IPS DF 4.7 (cell line): ENCODE results near the gene ATP5PB.
A peak's percentile ranks its signal among the peaks of the same experiment; 100 is the strongest.

Source experiments
- DNase-seq: peaks from one replicate; pipeline ENCODE4 v3.0.0-alpha.2; 2013; ENCODE audit warnings: low spot score; ENCODE audit errors: extremely low read depth

The ATP5PB gene

DNA sequence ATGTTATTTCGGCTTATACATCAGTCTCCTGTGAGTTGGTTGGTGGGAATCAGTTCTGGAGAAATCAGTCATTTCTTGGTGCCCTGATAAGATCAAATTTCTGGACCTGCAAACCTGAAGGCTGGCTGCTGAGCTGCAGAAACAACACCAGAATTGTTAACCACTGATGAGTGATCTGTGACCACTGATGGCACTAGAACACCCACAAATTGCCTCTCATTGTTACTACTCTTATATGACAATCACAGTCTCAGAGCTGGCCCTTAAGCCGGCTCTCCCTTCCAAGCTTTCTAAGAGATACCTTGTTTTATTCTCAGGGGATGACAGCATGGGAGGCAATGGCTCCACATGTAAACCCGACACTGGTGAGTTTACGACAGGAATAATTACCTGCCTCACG is 26.4 kb downstream of the ATP5PB start:
- DNase-seq = no peak

DNA sequence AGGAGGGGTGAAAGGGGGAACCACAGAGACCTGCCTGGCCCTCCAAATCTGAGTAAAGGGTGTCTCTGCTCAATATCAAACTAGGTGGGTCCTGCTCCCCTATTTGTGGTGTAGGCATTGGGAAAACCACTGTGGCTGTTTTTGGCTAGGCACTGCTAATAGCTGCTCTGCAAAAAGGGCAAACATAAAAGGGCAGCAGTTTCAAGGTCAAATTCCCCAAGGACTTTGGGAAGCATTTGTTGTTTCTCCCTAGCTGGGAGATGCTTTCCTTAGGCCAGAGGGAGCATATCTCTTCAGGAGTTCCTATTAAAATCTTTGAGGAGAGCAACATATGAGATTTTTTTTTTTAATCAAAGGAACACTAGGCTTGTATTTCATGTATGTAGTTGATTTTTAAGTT is 26.9 kb downstream of the ATP5PB start:
- DNase-seq = no peak

DNA sequence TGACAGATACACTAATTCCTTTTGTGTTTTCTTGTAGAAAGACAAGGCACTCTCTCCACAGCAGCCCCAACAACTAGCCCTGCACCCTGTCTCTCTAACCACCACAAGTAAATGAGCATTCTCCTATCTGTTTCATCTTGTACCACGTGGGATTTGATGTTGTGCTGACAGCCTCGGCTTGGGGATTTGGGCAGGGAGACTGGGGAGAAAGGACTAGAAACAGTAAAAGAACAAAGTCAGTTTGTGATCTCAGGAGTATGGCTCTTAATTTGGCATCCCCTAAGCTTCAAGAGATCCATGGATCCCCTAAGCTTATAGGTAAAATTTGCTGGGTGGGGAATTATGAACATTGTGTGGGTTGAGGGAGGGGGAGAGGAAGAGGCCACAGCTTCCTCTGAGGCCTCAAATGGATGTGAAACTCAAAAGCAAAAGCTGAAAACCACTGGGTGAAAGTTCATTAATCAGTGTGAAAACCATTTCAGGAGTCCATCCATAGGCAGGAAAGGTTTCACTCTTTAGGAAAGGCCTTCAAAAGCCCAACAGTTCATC is 27.6 kb downstream of the ATP5PB start:
- DNase-seq = no peak

DNA sequence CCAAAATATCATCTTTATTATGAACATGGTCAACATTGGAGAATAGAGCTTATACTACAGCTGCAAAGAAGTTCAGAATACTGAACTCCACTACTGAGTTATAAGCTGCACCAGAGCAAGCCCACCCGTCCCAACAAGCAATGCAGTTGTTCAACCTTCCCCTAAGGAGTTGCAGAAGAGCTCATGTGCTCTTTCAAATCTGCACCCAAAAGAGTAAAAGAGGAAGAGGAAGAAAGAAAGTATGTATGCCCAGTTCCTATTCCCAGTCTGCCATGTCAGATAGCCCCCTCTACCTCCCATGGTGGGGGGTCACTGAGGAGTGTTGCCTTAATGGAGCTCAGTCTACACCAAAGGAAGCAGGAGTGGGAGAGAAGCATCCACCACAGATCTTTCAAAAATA is 31.4 kb downstream of the ATP5PB start:
- DNase-seq = no peak

DNA sequence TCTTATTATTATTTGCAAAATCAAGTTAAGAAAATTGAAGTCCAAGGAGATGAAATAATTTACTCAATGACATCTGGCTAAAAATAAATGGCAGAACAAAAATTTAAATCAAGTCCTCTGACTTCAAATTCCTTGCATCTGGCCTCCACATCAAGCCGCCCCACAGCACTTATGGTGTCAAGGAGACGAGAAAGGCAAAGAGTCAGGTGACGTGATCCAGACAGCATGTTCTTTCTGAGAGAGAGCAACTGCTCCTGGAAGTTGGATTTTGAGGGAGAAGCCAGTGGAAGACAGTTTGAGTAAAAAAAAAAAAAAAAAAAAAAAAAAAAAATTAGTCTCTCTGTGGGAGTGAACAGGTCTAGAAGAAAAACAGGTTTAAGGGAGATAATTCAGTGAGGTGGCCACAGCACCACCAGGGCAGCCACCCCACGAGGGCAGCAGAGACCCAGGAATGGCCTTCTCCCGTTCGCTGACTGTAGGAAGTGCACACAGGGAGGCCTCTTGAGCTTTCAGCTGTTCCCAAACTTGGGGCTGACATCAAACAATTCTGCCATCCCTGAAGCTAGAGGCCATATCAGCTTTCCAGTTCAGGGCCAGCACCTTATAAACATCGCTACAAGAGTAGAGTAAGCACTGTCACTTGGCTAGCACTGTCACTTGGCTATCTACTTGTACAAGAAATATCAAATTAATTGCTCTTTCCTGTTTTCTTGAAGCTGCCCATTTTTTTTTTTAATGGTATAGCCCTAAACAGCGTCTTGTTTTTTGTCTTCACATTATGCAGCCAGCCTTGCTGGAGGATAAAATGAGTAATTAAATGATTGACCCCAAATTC is 32.3 kb downstream of the ATP5PB start:
- DNase-seq = peak; percentile 46

DNA sequence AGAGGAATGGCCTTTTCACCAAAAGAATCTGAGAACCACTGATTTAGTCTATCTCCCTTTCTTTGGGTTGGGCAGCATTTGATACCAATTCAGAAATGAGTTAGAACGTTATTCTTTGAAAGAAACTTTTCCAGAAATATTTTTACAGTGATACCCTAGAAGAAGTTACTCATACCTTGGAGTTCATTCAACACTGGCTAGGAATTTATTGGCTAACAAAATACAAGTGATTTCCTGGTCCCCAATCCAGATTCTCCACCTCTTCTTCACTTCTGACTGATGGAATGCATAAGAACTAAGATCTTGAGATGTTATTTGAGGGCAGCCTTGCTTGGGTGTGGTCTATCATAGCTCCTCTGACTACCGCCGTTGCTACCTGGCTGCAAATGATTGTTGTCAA is 33.9 kb downstream of the ATP5PB start:
- no peak for DNase-seq

DNA sequence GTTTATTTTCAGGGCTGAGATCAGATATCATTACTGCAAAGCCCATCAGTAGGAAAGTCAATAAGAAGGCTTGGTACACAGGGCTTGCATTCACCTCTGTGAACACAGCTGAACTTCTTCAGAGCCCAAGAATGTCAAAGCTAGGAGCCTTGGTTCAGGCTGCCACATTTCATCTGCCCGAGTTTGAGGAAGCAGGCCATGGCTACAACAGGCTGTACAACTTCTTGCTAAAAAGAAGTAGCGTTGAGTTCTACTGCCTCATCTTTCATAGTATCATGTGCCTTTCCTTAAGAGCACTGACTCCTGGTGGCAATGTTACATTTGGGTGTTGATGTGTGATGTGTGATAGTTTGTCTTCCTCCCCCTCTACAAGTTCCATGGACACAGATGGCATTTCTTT is 34.6 kb downstream of the ATP5PB start:
- DNase-seq = no peak

DNA sequence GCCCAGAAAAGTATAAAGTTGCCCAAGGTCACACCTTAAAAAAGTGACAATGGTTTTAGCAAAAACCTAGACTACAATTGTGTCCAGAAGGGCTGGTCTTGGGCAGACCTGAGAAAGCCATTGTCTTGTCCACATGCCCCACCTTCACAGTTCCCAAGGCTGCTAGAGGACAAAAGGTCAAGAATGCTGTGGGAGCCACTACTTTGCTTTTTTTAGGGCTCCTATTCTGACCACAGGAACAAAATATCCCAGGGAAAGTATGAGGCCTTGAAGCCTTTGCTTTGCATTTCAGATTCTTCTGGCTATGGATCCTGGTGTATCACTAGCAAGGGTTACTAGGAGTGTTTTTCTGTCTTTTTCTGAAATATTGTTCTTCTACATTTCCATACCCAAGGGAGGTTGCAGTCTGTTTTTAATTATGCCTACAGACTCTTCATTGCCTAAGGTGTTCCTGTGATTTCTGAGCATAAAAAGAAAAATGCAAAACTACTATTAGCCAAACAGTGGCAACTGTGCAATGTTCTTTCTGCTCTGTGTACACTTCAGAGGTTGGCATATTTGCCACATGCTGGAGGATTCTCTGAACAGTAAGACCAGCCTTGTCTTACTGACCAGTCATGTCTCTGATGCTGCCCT is 35.2 kb downstream of the ATP5PB start:
- DNase-seq = no peak

DNA sequence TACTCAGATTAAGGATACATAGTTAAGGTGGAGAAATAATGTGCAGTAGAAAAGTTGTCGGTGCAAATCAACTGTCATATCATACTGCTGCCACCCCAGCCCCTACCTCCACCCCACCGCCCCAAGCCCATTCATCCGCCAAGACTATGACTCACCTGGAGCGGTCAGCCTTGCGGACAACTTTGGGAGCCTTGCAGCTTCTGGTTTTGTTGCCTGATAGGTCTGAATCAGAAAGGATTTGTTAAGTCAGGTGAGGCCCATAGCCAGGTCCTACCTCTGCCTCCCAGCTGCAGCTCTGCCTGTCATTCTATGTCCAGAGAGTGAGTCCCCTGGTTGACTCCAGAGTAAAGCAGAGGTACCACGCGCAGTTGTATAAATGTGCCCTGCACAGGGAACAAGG is 37.2 kb downstream of the ATP5PB start:
- no peak for DNase-seq

DNA sequence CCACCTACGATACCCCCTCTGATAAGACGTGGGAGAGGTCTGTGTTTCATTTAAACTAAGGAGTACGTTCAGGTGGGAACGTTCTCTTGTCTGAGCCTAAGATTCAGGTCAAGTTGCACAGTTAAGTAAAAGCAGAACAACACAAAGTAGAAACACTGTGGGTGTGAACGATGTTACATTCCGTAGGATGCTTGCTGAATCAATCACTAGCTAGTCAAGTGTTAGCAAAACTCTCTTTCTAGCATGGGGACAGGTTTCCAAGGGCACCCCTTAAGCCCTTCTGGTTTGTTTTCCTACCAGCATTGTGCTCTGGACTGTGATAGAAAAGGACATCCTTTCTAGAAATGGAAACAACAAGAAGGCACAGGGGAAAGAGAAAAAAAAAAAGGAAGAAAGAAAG is 37.9 kb downstream of the ATP5PB start:
- no peak for DNase-seq

DNA sequence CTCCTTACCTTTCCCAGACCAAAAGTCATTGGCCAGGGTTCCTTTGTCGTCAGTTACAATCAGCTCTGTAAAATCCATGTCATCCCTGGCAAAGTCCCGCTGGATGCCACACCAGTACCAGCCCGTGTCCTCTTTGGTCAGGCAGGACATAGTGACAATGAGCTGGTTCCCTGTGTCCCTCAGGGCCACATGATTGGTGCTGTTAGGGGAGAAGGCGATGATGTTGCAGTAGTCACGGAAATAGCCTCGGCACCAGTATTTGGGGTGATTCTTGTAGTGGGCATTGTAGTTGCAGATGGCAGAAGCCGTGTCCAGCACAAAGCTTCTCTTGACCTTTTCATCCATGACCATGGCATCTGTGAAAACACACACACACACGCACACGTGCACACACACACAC is 39.4 kb downstream of the ATP5PB start:
- no peak for DNase-seq

DNA sequence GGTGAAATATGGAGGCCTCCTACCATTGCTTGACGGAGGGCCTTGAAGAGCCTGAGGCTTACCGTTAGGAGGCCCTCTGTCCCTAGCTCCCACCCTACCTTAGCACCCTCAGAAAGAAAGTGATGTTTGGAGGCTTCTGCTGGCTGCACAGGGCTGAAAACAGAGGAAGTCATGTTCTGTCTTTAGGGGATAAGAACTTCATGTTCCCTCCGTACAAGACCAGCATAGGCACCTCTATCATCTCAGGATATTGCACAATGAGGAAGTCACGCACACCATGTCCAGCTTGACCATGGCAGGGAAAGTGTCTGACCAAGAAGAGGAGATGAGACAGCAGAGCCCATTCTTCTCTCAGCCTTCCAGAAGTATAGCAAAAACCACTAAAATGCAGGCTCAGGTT is 40.3 kb downstream of the ATP5PB start:
- no peak for DNase-seq

DNA sequence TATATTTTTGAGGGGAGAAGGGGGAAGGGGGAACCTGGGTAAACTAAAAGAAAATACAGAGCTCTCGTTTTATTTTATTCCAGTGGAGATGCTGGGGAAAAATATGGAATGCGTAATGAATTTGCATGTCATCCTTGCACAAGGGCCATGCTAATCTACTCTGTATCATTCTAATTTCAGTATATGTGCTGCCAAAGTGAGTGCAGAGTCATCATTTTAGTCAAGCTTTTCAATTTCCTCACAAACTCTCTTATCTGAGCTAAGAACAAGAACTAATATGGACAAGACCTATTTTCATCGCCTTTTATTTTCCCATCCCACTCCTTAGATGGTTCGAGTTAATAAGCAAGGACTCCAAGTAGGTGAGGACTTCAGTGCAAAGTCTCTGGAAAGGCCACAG is 41.0 kb downstream of the ATP5PB start:
- no peak for DNase-seq

DNA sequence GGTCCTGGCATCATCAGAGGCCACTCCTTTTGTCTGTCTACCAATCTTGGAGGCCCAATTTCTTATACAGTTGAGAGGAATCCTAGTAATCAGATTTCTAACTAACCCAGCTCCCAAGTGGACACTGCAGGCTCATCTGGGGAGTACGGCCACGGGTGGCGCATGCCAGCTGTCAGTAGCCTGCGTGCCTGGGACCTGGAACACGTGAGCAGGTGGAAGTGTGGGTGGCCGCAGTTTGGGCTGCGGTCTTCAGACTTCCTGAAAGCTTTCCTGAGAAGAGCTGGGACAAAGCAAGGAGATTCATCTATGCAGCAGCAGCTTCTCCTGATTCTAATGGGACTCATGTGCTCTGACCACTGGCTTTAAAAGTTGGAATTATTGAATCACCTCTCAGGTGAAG is 41.8 kb downstream of the ATP5PB start:
- DNase-seq = no peak

DNA sequence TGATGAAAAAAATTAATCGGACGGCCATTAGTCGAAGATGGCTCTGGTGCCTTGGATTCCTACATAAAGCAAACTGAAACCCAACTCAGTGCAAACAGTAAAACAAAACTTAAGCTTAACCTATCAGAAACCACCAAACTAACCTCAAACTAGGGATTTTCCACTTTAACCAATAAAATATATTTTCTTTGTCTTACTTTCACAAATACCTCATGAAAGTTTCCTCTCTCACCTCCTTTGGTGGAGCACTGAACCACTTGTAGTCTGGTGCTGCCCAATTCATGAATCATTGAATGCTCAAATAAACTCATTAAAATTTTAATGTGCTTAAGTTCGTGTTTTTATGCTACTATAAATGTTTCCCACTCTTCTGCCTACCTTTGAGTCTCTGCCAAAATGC is 47.1 kb downstream of the ATP5PB start:
- DNase-seq = no peak

DNA sequence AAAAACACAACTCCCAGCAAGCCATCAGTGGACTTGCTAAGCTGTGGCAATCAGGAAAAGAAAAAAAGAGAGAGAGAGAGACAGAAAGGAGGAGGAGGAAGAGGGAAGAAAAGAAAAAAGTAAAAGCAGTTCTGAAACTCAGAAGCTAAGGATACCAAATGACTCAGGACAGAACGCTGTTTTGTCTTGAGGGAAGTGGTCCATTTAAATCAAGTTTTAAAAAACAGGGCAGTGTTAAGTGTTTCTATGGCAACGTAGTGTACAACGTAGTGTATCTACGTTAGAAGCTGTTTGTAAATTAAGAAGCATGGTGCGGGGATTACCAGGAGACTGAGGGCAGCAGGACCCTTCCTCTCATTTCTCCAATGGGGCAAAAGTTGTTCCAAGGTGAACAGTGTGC is 48.3 kb downstream of the ATP5PB start:
- no peak for DNase-seq

DNA sequence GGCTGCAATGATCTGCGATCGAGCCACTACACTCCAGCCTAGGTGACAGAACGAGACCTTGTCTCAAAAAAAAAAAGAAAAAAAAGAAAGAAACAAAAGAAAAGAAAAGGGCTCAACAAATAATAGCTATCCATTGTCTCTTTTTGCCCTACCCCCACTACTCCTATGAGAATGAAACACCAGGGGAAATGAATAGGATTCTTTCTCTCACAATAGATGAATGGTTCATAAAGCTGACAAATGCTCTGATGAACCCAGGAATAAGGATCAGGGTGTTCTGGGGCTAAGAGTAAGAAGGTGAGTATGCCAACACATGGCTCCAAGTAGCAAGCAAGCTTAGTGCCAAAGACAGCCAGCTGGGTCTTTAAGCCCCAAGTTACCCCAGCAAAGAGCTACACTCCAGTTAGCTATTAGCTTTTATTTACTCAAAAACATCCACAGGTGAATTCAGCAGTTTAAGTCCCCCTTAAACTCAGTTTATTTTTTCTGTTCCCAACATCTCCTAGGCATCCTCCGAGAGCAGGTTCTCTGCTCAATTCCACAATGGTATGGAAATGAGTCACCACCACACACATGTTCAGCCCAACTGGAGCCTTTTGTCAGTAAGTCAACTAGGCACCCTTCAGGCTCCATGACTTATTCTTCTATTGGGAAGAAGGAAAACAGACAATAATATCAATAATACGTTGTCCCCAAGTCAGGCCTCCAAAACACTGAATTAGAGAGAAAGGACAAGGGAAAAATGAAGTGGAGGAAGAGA is 49.9 kb downstream of the ATP5PB start:
- DNase-seq = no peak

DNA sequence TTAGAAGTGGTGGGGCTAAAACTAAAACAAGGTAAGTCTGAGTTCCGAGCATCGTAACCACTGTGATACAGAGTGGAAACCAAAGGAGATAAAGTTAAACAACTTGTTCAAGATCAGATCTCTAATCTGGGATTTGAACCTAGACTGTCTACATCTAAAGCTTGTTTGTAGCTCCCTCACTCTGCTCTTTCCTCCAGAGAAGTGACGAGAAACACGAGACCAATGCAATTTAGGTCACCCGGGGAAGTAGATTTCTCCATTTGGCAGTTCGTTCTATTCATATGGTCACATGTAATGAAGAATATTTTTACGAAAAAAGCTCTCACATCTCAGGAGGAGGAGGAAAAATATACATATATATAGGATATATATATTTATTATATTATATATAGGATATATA is 52.4 kb downstream of the ATP5PB start:
- no peak for DNase-seq

DNA sequence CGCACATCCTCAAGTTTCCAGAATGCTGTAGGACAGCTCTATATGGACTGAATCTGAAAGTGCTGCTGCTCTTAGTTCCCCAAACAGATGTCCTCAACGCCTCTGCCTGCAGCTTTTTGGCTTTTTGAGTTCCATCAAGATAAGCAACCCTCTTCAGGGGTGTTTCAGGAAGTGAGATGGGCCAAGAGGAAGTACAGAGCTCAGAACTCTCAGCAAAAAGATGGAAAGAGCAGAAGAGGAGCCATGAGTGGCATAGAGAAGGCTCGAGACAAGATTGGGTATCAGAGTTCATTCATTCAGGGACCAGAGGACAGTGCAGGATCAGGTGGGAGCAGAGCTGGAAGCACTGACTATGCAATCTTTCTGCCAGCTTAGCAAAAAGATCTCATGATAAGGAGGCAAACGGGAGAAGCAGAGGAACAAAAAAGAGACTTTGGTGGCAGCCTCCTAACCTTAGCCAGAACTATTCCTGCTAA is 54.4 kb downstream of the ATP5PB start, which contains the start of the genes ADORA3 and TMIGD3:
ADORA3 (minus strand) TSS at position 49 of the 476 bp plus-strand sequence. CDS start 279 bp downstream, outside the sequence.
TMIGD3 (minus strand) TSS at position 49 of the 476 bp plus-strand sequence. CDS start 279 bp downstream, outside the sequence.
- no peak for DNase-seq

DNA sequence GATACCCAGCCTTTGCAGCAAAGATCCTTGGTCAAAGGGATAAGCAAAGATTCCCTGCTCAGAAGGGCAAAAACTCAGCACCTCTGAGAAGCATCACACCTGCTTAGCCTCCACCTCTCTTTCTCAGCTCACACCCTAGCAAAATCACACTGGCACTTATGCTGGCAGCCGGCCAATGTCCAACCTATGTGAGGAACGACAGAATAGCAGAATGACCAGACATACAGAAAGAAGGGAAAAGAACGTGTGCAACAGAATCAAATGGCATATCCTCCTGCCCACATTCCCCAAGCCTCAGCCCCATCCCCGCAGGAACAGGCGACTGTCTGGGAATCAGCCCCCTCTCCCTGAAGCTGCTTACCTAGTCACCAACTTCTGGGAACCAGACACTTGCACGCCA is 54.8 kb downstream of the ATP5PB start:
- DNase-seq = no peak

DNA sequence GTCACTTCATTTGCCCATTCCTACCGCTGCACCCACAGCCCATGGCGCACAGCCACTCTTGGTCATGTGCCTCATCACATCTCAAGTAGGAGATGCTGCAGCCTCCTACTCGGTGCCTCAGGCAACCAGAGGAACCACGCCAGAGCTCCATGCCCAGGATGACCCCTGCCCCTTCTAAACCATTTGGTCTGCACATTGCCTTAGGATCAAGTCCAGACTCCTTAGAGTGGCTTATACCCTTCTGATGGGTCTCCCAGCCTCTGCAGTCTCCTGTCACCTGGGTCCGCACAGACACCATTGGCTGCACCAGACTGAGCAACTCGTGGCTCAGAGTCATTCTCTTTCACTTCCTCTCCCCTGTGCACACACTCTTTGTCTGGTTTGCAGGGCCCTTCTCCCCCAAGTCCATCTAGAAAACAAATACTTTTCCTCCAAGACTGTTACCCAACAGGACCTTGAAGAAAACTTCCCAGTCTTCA is 56.4 kb downstream of the ATP5PB start:
- DNase-seq = no peak

DNA sequence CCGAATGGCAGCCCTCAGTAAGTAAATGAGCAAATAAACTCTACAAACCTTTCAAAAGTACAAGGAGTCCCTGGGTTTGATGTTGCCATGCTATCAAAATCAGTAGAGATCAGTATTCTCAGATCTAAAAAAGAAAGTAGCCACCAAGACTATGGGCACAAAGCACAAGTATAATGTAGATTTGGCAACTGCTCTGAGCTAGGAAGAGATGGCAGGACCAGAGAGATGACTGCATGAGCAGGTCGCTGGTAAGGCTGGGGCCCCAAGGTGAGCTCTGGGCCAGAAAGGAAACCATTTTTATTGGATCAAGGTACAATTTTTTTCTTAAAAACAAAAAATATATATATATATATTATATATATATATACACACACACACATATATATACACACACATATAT is 57.3 kb downstream of the ATP5PB start:
- no peak for DNase-seq
